Activated CD8-positive, alpha-beta memory T cell treated with anti-CD3 and anti-CD28 coated beads, Interleukin-2, amount 50 U/mL, for 4 hours (primary cell): ENCODE results near the gene ALKBH7.
A peak's percentile ranks its signal among the peaks of the same experiment; 100 is the strongest.
"Not testable (repeated sequence)": the region's sequence is repeated elsewhere in the genome, so short reads cannot be mapped to it uniquely, and the experiment has no call there.

Experiments used
- DNase-seq: peaks from one replicate; pipeline ENCODE4 v3.0.0-alpha.2; 2020

The ALKBH7 gene, protein sequence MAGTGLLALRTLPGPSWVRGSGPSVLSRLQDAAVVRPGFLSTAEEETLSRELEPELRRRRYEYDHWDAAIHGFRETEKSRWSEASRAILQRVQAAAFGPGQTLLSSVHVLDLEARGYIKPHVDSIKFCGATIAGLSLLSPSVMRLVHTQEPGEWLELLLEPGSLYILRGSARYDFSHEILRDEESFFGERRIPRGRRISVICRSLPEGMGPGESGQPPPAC

DNA sequence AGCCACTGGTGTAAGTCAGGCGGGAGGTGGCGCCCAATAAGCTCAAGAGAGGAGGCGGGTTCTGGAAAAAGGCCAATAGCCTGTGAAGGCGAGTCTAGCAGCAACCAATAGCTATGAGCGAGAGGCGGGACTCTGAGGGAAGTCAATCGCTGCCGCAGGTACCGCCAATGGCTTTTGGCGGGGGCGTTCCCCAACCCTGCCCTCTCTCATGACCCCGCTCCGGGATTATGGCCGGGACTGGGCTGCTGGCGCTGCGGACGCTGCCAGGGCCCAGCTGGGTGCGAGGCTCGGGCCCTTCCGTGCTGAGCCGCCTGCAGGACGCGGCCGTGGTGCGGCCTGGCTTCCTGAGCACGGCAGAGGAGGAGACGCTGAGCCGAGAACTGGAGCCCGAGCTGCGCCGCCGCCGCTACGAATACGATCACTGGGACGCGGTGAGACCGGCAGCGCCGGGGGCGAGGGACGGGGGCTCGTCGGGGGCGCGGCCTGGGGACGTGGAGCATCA is at the start of gene ALKBH7:
Gene ALKBH7 (plus strand): TSS at position 201 of the 502 bp plus-strand sequence. CDS start 27 bp downstream, at position 228.
- DNase-seq = peak; percentile 91

DNA sequence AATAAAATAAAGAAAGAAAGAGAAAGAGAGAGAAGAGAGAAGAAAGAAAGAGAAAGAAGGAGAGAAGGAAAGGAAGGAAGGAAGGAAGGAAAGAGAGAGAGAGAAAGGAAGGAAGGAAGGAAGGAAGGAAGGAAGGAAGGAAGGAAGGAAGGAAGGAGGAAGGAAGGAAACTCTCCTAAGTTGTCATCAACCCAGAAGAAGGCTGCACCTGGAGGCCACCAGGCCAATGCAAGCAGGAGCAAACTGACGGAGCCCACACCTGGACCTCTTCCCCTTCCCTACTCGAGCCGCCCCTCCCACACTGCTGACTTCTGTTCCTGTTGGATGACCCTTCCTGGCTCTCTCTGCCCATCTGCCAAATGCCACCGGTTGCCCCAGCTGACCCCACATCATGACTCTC is 47.8 kb upstream of the ALKBH7 start:
- no peak for DNase-seq

DNA sequence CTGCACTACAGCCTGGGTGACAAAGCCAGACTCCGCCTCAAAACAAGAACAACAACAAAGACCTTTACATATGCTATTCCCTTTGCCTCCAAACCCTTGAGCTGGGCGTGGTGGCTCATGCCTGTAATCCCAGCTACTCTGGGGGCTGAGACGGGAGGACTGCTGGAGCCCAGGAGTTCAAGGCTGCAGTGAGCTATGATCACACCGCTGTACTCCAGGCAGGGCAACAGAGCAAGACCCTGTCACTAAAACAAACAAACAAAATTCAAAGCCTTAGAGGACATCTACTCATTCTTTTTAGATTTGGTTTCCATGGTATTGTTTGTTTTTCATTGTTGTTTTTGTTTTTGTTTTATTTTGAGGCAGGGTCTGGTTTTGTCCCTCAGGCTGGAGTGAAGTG is 47.0 kb upstream of the ALKBH7 start:
- no peak for DNase-seq

DNA sequence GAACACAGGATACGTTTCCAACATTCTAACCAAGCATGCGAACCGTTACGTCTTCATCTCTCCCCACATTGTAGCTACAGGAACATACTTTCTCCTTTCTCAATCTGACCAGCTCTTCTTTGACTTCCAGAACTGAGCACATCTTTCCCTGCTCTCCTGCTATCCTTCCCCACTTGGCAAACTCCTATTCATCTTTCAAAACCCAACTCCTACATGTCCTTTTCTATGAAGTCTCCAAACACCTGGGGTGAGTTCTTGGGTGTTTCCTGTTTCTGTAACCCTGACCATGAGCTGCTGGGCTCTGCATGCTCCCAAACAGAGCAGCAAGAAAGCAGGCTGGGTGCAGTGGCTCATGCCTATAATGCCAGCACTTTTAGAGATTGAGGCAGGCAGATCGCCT is 45.8 kb upstream of the ALKBH7 start:
- no peak for DNase-seq

DNA sequence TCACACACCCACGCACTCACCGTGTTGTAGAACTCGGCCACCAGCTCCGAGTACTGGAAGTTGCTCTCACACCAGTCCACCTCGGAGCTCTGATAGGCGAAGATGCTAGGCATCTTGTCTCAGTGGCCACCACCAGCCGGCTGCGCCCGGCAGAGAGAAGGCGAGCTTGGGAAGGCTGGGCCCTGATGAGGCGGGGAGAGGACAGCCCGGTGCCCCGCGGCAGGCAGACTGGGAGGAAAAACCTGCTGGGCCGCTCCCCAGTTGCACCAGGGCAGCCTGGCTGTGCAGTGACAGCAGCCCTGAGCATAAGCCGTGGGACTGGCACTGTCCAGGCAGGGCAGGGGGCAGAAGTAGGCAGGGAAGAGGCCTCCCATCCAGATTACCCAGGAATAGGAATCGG is 39.2 kb upstream of the ALKBH7 start, which contains the start of gene ACER1:
Gene ACER1 (minus strand): TSS at position 174 of the 400 bp plus-strand sequence. CDS start 61 bp downstream, at position 113.
- DNase-seq = no peak

DNA sequence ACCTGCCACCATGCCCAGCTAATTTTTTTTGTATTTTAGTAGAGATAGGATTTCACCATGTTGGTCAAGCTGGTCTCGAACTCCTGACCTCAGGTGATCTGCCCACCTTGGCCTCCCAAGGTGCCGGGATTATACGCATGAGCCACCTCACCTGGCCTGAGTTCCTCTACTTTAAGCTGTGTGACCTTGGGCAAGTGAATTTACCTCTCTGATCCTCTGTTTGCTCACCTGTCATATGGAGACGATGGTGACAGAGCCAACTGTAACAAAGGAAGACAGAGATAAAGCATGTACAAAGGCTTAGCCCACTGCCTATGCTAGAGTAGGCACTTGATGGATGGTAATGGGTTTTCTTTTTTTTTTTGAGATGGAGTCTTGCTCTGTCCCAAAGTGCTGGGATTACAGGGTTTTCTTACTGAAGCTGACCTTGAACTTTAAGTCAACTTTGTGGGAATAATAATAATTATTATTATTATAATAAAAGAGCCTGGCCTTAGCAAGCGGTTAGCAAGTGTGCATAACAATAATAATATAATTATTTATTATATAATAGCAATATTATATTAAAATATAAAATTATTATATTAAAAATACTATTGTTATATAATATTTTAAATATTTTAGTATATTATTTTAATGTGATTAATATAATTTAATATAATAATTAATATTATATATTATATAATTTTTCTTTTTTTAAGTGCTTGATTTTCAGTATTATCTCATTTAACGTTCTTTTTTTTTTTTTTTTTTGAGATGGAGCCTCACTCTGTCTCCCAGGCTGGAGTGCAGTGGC is 37.9 kb upstream of the ALKBH7 start:
- no peak for DNase-seq

DNA sequence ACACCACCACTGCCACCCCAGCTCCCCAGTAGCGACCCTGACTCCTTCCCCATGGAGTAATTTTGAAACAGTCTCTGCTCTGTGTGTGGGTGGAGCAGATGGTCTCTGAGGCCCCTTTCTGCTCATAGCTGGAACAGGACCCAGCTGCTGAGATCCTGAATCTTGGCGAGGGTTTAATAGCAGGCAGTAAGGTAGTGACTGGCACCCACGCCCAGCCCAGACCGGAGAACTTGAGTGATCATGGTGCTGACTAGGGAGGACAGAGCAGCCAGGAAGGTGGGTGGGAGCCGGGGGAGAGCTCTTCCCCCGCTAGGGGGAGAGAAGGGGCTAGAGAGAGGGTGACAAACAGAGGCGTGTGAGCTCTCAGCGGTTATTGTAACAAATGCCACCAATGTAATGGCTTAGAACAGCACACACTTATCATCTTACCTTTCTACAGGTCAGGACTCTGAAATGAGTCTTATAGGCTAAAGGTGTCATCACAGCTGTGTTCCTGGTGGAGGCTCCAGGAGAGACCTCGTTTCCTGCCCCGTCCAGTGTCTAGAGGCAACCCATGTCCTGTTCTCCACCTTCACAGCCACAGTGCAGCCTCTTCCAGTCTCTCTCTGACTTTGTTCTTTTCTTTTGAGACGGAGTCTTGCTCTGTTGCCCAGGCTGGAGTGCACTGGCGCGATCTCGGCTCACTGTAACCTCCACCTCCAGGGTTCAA is 31.9 kb upstream of the ALKBH7 start:
- no peak for DNase-seq

DNA sequence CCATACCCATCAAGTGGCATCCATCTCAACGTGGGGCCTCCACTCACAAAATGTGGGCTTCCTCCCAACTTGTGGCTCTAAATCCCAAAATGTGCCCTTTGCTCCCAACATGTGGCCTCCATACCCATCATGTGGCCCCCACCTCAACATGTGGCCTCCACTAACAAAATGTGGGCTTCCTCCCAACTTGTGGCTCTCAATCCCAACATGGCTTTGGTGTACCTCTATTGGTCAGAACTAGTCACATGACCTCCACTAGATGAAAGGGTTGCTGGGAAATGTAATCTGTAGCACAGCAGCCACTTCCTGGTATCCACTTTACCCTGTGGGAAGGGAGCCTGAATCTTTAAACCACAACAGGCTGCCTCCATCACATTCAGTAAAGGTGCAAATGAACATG is 29.1 kb upstream of the ALKBH7 start:
- DNase-seq = no peak

DNA sequence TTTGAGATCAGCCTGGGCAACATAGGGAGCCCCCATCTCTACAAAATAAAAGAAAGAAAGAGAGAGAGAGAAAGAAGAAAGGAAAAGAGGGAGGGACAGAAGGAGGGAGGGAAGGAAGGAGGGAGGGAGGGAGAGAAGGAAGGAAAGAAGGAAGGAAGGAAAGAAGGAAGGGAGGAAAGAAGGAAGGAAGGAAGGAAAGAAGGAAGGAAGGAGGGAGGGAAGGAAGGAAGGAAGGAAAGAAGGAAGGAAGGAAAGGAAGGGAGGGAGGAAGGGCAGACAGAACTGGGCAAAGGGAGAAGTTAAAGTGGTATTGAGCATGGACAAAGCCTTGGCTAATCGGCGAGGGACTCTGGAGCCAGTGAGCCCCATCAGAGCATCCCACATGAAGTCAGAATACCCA is 23.3 kb upstream of the ALKBH7 start:
- not testable (repeated sequence) for DNase-seq

DNA sequence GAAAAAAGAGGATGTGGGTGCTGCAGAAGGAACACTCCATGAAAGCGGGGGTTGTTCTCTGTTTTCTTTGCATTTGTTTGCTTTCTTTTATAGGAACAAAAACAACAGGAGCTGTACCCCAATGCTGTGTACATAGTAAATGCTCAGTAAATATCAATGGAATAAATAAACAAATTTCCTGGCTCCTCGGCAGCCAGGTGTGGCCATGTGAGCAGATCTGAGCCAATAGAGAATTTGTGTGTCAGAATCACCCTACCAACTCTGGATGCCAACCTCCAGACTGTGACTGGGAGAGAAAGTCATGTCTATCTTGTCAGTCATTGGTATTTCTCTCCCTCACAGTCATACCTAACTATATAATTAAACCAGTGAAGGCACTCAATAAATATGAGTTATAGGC is 21.9 kb upstream of the ALKBH7 start:
- DNase-seq = no peak

DNA sequence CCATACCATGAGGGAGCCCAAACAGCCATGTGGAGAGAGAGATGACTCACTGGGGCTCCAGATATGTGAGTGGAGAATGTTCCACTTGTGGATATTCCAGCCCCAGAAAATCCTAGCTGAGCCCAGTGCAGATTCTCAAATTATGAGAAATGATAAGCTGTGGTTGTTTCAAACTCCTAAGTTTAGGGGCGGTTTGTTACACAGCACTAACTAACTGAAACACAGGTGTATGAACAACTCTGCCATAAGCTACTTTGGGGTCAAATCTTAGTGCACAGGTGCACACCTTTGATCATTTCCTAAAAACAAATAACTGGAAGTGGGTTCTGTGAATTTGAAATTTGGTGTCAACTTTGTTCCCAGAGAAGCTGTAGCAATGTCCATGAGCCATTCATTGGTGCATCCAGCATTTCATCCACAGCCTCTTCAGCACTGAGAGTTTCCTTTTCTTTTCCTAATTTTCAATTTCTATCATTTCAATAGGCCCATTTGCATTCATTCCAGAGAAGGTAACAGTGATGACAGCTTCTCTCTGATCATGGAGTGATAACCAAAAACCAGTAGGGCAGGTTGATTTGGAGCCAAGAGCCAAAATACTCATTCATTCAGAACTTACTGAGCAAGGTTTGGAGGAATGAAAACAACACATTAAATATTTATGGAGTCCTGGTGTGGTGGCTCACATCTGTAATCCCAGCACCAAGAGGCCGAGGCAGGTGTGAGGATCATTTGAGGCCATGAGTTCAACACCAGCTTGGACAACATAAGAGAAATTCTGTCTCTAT is 20.0 kb upstream of the ALKBH7 start:
- DNase-seq = no peak

DNA sequence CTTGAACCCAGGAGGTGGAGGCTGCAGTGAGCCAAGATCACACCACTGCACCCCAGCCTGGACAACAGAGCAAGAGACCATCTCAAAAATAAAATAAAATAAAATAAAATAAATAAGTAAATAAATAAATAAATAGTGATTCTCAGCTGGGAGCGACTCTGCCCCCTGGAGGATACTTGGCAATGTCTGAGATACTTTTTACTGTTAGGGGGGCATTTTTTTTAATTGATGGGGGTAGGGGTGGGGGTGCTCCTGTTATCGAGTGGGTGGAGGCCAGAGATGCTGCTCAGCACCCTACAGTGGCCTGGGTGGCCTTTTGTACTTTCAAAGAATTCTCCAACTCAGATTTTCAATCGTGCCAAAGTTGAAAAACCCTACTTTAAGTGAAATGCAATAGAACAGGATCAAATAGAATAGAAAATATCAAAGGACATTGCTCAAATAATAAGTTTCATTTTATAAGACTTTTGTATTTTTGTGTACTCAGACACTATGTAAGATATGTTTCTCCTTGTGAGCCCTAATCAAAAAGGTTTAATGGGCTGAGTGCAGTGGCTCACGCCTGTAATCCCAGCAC is 18.4 kb upstream of the ALKBH7 start:
- DNase-seq = no peak

DNA sequence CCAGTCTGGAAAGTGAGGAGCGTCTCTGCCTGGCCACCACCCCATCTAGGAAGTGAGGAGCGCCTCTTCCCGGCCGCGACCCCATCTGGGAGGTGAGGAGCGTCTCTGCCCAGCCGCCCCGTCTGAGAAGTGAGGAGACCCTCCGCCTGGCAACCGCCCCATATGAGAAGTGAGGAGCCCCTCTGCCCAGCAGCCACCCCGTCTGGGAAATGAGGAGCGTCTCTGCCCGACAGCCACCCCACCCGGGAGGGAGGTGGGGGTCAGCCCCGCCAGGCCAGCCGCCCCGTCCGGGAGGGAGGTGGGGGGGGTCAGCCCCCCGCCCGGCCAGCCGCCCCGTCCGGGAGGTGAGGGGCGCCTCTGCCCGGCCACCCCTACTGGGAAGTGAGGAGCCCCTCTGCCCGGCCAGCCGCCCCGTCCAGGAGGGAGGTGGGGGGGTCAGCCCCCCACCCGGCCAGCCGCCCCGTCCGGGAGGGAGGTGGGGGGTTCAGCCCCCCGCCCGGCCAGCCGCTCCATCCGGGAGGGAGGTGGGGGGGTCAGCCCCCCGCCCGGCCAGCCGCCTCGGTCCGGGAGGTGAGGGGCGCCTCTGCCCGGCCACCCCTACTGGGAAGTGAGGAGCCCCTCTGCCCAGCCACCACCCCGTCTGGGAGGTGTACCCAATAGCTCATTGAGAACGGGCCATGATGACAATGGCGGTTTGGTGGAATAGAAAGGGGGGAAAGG is 17.1 kb upstream of the ALKBH7 start:
- DNase-seq = not testable (repeated sequence)

DNA sequence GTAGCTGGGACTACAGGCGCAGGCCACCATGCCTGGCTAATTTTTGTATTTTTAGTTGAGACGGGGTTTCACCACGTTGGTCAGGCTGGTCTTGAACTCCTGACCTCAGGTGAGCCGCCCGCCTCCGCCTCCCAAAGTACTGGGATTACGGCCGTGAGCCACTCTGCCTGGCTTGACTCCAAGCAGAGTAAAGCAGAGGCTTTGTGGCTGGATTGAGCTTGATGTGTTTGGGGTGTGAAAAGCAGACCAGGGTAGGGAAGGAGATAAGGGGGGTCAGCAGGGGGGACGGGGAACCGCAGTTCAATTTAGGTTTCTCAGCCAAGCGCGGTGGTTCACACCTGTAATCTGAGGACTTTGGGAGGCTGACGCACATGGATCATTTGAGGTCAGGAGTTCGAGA is 15.4 kb upstream of the ALKBH7 start:
- DNase-seq = no peak

DNA sequence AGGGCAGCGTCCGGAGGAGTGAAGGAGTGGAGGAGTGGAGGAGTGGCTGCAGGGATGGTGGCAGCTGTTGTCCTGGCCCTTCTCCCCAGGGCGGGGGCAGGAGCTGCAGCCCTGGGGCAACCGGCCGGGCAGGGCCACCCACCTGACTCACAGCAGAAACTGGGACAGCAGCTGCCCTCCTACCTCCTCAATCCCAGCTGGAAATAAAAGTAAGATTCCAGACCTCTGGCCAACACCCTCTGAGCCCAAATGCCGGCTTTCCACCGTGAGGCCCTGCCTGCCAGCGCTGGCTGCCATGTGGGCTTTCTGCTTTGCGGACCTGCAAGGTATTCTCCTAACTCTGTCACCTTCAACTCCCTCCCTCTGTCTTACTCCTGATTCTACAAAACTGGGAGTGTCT is 14.6 kb upstream of the ALKBH7 start:
- no peak for DNase-seq

DNA sequence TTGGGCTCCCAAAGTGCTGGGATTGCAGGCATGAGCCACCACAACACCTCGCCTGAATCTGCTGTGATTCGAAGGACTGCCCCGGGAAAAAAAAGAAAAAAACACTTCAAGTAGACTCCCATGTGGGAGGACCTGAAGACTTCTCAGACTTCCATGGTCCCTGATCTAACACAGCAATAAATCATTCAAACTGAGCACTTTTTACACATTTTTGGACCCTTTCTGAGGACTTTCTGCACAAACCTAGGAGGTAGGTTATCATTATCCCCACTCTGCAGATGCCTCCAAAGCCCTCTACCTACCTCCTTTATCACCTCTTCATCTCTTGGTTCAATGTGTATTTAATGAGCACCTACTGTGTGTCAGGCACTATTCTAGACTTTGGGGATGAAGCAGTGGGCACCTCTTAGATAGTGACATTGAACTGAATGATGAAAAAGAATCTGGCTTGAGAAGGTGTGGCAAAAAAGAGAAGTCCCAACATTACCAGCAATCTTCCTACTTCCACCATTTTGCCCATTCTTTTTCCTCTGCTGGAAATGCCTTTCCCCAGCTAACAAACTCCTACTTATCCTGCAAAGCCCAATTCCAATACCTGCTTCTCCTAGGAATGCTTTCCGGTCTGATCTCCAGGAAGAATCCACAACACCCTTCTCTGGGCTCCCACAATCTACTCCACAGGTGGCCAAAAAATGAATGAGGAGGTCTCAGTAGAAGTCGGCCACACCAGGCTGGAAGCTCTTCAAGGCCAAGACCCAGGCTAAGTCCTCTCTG is 12.8 kb upstream of the ALKBH7 start:
- no peak for DNase-seq

DNA sequence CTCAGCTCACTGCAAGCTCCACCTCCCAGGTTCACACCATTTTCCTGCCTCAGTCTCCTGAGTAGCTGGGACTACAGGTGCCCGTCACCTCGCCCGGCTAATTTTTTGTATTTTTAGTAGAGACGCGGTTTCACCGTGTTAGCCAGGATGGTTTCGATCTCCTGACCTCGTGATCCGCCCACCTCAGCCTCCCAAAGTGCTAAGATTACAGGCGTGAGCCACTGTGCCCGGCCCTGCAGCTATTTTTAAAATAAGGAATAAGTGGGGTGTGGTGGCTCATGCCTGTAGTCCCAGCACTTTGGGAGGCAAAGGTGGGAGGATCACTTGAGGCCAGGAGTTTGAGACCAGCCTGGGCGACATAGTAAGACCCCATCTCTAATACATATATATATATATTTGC is 12.1 kb upstream of the ALKBH7 start:
- not testable (repeated sequence) for DNase-seq

DNA sequence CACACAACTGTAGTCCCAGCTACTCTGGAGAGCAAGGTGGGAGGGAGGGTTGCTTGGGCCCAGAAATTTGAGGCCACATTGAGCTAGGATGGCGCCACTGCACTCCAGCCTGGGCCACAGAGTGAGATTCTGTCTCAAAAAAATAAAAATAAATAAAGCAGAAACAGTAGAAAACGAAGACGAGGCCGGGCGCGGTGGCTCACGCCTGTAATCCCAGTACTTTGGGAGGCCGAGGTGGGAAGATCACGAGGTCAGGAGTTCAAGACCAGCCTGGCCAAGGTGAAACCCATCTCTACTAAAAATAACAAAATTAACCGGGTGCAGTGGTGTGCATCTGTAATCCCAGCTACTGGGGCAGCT is 11.8 kb upstream of the ALKBH7 start:
- DNase-seq = not testable (repeated sequence)

DNA sequence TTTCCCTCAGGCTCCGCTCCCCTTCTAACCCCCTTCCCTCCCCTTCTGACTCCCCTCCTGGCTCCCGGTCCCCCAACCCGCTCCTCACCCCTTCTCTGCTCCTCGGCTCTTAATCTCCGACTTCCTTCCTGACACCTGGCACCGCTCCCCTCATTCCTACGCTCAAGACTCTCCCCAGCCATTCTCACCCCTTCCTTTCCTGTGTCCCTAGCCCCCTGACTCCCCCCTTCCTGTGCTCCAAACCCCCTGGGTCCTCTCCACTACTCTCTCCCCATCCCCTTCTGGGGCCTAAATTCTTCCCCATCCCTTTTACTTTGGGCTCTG is 10.6 kb upstream of the ALKBH7 start:
- DNase-seq = no peak

DNA sequence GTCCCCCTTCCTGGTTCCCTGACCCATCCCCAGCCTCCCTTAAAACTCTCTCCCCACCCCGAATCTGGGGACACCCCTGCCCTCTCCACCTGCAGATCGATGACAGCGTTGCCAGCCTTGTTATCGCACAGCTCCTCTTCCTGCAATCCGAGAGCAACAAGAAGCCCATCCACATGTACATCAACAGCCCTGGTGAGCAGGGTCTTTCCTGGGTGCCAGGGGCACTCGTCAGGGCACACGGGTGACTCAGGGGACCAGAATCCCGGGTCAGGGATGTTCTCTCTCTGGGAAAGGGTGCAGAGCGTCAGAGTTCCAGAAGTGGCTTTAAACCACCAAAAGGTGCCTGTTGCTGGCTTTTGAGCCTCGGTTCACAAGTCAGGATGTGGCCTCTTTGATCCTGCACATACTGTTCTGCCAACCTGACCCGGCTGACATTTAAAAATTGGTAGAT is 10.2 kb upstream of the ALKBH7 start:
- peak; percentile 35 for DNase-seq

DNA sequence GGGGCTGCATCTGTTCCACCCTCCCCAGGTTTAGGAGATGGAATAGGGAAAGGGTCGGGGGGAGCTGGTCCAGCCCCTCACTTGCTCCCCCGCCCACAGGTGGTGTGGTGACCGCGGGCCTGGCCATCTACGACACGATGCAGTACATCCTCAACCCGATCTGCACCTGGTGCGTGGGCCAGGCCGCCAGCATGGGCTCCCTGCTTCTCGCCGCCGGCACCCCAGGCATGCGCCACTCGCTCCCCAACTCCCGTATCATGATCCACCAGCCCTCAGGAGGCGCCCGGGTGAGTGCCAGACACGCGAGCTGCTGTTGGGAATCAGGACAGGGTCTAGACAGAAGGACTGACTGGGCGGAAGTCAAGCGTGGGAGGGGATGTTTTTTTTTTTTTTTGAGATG is 8.2 kb upstream of the ALKBH7 start:
- DNase-seq = no peak
